Loucy (cell line): ENCODE measurements around the gene SFMBT2.

Source experiments
- EZH2phosphoT487 ChIP-seq: fragments of 200-600 bp; IDR thresholded peaks from 2 replicates; pipeline ENCODE4 v1.6.1; 2018; ENCODE audit warnings: antibody characterized with exemption, mild to moderate bottlenecking, moderate library complexity, borderline replicate concordance
- TF ChIP-seq, protein P1 (sequence below): fragments of 200-600 bp; sonication (generic); conservative IDR thresholded peaks from 2 replicates; pipeline ENCODE4 v1.5.1; 2014; ENCODE audit warnings: mild to moderate bottlenecking, antibody characterized with exemption, low read length

DNA sequence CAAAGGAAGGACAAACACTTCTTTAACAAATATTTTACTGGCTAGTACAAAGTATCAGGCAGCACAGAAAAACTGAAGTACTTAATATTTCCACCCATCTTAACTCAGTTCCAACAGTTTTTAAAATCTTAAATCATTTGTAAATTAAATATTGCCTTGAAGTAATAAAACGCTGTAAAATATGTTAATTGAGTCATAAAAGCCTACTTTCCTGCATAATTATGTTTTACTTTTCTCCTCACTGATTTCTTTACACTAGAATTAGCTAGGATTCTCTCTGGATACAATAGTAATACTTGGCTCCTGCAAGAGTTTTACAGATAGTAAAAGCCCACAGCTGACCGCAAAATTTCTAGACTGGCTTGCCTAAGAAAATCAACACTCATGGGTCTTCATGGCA, 74.9 kb downstream of the SFMBT2 start:
- TF ChIP-seq, protein P1, sequence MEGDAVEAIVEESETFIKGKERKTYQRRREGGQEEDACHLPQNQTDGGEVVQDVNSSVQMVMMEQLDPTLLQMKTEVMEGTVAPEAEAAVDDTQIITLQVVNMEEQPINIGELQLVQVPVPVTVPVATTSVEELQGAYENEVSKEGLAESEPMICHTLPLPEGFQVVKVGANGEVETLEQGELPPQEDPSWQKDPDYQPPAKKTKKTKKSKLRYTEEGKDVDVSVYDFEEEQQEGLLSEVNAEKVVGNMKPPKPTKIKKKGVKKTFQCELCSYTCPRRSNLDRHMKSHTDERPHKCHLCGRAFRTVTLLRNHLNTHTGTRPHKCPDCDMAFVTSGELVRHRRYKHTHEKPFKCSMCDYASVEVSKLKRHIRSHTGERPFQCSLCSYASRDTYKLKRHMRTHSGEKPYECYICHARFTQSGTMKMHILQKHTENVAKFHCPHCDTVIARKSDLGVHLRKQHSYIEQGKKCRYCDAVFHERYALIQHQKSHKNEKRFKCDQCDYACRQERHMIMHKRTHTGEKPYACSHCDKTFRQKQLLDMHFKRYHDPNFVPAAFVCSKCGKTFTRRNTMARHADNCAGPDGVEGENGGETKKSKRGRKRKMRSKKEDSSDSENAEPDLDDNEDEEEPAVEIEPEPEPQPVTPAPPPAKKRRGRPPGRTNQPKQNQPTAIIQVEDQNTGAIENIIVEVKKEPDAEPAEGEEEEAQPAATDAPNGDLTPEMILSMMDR: no peak
- no peak for TF ChIP-seq EZH2phosphoT487
